ENCODE data around the gene FOXN4.

The FOXN4 gene

GRCh38 chr12:109264095-109264942 lies 44.8 kb downstream of the FOXN4 start:
- TF ChIP-seq REST (IDR thresholded peaks at IDR 0.05; ENCODE audit: insufficient replicate concordance, low read depth) (no peak), CTCF (IDR thresholded peaks at IDR 0.05; ENCODE audit: insufficient read depth, low read length) (peak; percentile 89), POLR2AphosphoS5 (IDR thresholded peaks at IDR 0.05; ENCODE audit: low read depth) (no peak), GABPA (IDR thresholded peaks at IDR 0.05; ENCODE audit: low read depth) (no peak)
- DNase-seq (ENCODE audit: low read depth in 1 of 2, low spot score in 1 of 2) = peak; percentile 12 to 64
- Histone ChIP-seq H3K4me3 (replicated peaks; ENCODE audit: insufficient read depth, low read length) (no peak overlapping the region), H3K27me3 (ENCODE audit: insufficient read depth, poor library complexity, severe bottlenecking) (no peaks in the 10 kb centered on the region), H3K27ac (replicated peaks) (no peak overlapping the region)

- TF ChIP-seq POLR2AphosphoS5 (IDR thresholded peaks at IDR 0.05; ENCODE audit: low read depth) (no peak), REST (IDR thresholded peaks at IDR 0.05; ENCODE audit: insufficient replicate concordance, low read depth) (no peak), GABPA (IDR thresholded peaks at IDR 0.05; ENCODE audit: low read depth) (no peak), SPI1 (IDR thresholded peaks at IDR 0.05; ENCODE audit: borderline replicate concordance, low read depth) (no peak), CTCF (IDR thresholded peaks at IDR 0.05; ENCODE audit: insufficient read depth, low read length) (no peak)
- no peak overlapping the region for H3K27ac ChIP-seq (replicated peaks)
Observed at GRCh38 chr12:109263439-109263838, 45.6 kb downstream of the FOXN4 start.

GRCh38 chr12:109261939-109262338 lies 47.1 kb downstream of the FOXN4 start:
- TF ChIP-seq SPI1 (IDR thresholded peaks at IDR 0.05; ENCODE audit: borderline replicate concordance, low read depth) (no peak), REST (IDR thresholded peaks at IDR 0.05; ENCODE audit: insufficient replicate concordance, low read depth) (no peak), GABPA (IDR thresholded peaks at IDR 0.05; ENCODE audit: low read depth) (no peak), CTCF (IDR thresholded peaks at IDR 0.05; ENCODE audit: insufficient read depth, low read length) (no peak), POLR2AphosphoS5 (IDR thresholded peaks at IDR 0.05; ENCODE audit: low read depth) (no peak)
- Histone ChIP-seq H3K27me3 (ENCODE audit: insufficient read depth, poor library complexity, severe bottlenecking) (no peaks in the 10 kb centered on the region), H3K27ac (replicated peaks) (no peak overlapping the region), H3K4me3 (replicated peaks; ENCODE audit: insufficient read depth, low read length) (no peak overlapping the region)
- no peak for DNase-seq (ENCODE audit: low read depth in 1 of 2, low spot score in 1 of 2)

More at GRCh38 chr12:109263439-109263838, 45.6 kb downstream of the FOXN4 start:
- Histone ChIP-seq H3K4me3 (replicated peaks; ENCODE audit: insufficient read depth, low read length) (no peak overlapping the region), H3K27me3 (ENCODE audit: insufficient read depth, poor library complexity, severe bottlenecking) (no peaks in the 10 kb centered on the region)
- DNase-seq (ENCODE audit: low read depth in 1 of 2, low spot score in 1 of 2) = no peak

Data from HL-60 (cell line).